GM18870 (cell line): ENCODE measurements around the gene CPNE2.
"Not testable (repeated sequence)": the region's sequence is repeated elsewhere in the genome, so short reads cannot be mapped to it uniquely, and the experiment has no call there.

Experiments
- ATAC-seq: cut with Tn5 transposase; IDR thresholded peaks from one replicate; pipeline ENCODE4 v1.9.1; 2021; ENCODE audit warnings: moderate library complexity; ENCODE audit not compliant: unreplicated experiment

The CPNE2 gene

DNA sequence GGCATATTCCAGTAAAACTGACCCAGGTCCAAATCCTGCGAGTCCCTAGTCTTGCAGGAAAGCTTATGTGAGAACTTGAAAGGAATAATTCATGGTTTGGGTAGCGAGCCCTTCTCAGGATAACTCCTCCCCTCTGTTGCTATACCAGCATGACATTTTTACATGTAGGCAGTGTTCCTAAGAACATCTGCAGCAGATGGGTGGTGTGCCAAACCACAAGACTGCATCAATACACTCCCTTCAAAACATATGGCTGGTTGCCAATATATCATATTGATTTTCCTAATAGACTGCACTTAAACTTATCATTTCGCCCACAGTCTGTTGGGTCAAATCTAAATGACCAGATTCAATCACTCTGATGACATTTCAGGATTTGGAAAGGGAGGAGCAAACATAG, 73.6 kb downstream of the CPNE2 start:
- ATAC-seq: no peak

DNA sequence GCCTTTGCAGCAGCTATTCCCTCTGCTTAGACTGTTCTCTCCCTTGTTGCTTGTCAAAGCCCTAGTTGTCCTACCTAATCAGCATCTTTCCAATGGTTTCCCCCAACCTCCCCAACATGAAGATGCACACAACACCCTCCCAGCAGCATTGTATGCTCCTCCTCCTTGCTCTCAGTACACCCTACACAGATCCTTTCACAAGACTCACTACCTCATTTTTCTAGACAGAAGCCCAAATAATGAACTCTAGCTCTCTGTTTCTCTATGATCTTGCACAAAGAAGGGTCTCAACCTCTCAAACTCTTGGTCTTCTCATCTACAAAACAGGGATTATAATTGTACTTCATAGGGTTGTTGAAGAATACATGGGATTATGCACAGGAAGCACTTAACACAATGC, 74.1 kb downstream of the CPNE2 start:
- ATAC-seq: no peak

DNA sequence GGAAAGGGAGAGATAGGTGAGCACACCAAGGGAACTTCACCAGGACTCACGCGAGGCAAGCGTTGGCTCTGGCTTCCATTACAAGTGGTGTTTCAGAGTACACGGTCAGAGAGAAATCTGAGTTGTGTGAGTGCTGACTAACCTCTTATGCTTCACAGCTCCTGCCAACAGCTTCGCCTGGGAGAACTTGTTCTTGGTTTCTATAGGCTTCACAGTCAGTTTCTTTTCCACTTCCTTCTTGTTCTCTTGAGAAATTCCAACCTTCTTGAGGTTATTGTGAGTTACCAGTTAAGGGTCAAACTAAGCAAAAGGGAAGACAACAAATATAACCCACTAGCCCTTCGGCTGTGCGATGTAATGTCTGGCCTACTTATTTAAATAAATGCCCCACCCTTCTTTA, 74.6 kb downstream of the CPNE2 start:
- ATAC-seq: no peak

DNA sequence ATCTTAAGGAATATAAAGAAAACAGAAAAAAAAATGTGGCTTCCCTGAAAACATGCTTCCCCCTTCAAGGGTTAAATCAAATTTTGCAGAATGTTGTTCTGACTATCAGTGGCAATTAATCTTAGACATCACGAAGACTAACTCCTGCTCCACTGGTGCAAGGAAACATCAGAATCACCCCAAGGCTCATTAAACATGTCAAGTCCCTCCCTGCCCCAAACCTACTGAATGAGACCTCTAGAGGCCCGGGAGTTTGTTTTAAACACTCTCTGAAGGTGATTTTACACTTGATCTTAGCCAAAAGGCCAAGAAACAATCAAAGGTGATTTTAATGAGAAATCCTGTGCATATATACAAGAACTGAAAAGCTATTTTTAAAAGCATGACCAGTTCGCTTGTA, 75.2 kb downstream of the CPNE2 start:
- ATAC-seq: no peak

DNA sequence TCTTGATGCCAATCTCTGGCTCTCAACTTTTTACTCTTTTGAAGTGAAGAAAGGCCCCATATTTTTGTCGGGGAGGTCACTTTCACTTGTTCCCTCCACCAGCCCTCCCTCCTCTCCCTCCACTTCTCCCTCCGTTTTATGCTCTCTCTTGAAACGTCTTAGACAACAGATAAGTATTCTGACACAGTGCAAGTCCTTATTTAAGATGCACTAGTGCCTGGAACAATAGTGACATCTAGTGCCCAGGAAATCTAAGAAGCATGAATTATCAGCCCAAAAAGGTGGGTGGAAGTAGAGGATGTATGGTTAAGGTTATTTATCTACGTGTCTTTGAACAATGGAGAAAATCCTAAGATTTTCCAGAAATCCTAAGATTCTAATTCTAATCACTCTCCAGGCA, 75.6 kb downstream of the CPNE2 start:
- ATAC-seq: no peak

DNA sequence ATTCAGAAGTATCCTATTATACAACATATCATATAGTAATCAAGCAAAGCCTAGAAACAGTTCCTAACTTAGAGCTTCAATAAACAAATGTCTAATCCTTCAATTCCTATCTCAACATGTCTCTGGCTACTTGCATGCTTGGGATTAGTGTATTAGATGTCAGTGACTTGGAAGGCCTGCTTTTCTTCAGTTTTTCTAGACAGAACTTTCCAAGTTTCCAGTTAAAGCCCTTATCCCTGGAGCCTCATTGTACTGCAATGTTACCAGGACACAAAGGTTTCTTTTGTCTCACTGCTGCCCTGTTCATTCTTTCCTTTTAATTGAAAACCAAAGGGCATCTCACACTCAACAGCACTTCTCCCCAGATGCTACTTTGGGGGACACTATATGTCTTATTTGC, 76.9 kb downstream of the CPNE2 start:
- no peak for ATAC-seq

DNA sequence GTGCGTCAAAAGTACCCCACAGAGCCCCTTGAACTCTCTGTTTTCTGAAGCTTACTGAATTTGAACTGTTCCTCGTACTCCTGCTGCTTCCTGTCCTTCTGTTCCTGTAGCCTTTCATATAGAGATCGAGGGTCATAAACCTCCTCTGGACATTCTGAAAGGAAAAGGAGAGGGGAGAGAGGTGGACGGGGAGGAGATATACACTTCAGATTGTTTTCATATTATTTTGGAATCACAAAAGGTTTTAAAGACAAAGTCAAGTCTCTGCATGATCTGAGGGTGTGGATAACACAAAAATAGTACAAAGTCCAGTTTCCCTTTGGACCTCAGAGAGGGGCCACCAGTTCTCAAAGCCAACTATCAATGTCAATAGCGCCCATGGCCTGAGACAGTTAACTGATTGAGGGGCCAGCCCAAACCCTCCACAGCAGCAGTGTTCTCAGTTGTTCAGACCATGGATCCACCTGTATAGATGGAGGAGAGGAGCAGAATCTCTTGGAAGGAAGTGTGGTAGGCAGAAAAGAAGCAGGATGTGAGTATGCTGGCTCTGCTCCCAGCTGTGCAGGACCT, 80.4 kb downstream of the CPNE2 start:
- no peak for ATAC-seq

DNA sequence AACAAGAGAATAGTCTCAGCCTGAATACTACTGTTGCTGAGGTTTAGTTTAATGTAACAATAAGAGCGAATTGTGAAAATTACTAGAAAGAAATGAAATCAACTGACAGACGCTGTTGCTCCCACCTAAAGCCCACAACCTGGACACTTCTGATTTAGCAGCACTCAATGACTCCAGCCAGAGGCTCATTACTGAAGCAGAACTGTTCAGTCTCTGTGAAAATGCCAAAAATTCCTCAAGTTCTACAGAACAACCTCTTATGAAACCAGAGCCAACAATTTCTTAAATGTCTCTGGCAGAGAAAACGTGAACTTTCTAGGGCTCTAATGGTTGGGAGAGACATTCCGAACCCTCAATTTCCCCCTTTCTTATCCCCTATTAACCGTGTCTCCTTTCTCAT, 83.5 kb downstream of the CPNE2 start:
- ATAC-seq: no peak

DNA sequence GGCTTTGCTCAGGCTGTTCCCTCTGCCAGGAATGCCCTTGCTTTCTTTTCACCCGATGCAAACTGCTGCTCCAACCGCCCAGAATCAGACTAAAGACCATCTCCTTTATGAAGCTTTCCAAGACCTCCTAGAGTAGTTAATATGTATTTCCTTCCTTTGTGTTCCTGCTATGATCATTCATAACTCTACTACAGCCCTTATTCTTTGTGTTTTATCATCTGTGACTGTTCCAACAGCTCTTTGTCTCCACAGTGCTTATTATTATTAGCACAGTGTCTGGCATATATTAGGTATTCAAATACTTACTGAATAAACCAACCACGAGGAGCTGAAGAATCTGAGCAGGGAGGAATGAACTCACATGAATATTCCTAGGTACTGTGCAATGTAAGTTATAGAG, 85.8 kb downstream of the CPNE2 start:
- ATAC-seq: no peak

DNA sequence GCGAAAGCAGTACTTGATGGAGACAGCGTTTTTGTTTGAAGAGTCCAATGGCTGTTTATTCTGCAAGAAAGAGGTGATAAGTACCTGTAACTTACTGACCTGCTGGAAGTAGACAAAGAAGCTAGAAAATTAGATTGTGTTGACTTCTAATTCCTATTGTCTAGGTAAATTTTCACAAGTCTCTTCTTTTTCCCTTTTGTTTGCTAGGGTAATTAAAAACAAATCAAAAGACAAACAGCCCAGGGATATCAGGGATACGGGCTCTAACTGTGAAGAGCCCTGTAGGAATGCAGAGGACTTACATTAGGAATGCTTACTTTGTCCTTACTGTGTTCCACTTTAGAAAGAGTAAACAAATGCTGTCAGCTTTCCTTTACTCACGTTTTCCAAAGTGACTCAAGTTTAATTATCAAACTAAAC, 86.4 kb downstream of the CPNE2 start:
- ATAC-seq: no peak

DNA sequence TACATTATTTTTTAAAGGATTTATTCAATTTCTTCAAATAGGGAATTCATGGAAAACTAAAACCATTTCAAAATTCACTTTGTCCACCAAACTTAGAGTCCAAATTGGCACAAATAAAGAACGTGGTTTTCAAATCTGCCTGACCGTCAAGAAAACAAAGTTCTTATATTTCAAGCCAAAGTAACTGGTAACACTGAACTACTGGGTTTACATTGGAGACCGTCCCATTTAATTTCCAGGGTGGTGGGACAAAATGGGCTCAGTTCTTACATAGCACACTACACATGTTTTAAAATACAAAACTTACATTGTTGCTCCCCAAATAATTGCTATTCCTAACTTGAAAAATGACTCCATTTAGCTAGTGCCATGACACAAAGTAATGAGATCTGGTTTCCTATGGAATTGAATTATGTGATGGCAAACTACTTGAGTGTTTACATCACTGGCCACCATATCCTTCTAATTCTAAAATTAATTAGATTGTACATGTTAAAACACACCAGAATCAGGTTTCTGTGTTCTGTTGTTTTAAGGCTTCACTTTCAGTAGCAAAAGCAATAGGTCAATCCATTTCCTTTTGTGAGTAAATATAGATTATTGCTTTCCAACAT, 86.9 kb downstream of the CPNE2 start:
- no peak for ATAC-seq

DNA sequence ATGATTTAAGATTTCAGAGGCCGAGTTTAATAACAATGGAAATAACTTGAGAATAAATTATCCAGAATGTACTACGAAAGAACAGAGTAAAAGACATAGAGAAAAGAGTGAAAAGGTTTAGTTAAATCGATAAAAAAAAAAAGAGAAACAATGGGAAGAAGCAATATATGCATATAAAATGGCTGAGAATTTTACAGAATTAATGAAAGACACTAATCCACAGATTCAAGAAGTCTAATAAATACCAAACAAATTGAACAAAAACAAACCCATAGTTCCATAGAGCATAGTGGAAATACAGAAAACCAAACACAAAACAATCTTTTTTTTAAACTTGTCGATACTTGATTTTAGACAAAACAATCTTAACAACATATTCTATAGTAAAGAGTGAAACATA, 91.7 kb downstream of the CPNE2 start:
- no peak for ATAC-seq

DNA sequence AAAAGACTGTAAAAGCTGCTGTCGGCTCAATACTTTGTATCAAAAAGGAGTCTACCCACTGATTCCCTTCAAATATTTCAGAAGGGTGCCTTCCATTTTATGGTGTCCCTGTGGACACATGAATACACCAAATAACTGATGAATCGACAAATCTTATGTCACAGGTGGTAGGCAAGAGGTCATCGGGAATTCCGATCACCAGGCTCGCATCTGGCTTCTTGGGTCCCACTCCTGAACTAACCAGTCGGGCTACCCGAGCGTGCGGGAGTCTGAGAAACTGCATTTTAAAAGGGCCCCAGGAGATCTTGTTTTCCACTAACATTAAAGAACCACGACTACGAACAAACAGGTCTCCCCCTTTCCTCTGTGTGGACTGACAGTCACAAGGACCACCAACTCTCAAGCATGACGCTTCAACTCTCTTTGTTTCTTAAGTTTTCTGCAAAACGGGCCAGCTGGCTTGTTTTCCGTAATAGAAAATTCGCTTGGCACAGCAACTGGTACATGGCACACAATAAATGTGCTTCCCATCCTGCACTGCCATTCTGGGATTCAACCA, 92.6 kb downstream of the CPNE2 start:
- ATAC-seq: no peak

DNA sequence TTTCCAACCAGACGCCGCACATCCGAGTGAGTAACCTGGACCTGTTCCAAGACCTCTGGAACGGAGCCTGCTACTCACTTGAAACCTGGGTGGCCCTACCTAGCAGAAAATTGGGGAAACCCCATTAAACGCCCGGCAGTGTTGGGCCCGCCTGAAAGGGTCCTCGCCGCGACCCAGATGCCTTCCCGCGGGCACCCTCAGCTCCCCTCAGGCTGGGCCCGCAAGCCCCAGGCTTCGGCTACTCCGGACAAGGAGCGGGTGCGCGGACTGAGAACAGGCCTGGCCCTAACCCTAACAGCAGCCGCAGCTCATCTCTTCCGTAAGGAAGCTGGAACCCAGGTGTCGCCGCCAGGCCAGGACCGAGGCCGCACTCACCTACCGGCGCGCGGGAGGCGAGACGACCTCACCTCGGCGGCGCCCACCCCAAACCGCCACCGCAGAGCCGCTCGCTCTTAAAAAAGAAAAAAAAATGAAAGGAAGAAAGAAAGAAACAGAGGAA, 93.1 kb downstream of the CPNE2 start:
- peak; percentile 45 for ATAC-seq

DNA sequence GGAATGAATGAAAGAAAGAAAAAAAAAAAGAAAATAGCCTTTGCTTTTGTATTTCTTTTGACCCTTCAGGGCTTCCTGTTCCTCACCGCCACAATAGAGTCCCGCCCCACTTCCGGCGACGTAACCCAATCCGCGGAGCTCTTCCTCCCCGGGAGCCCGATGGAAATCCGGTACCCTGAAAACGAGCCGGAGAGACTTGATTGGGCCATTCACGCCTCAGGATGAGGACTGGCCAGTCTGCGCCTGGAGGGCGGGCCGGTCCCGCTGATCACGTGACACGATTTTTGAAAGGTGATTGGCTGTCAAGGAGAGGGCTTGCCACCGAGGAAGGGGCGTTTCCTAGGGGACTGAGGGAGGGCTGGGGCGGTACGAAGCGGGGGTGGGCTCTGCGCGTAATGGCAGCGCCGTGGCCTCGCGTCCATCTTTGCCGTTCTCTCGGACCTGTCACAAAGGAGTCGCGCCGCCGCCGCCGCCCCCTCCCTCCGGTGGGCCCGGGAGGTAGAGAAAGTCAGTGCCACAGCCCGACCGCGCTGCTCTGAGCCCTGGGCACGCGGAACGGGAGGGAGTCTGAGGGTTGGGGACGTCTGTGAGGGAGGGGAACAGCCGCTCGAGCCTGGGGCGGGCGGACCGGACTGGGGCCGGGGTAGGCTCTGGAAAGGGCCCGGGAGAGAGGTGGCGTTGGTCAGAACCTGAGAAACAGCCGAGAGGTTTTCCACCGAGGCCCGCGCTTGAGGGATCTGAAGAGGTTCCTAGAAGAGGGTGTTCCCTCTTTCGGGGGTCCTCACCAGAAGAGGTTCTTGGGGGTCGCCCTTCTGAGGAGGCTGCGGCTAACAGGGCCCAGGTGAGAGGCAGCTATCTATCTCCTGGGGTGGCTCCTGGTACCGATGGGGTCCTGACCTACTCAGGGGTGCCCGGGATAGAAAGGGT, 93.8 kb downstream of the CPNE2 start, which contains the start of the genes PSME3IP1 and RSPRY1:
Gene PSME3IP1, minus strand, starts transcription at position 95 of the 927 bp plus-strand sequence. CDS start 12,185 bp downstream, outside the sequence.
Gene RSPRY1, plus strand, starts transcription at position 385 of the 927 bp plus-strand sequence. CDS start 18,330 bp downstream, outside the sequence.
- ATAC-seq: peak; percentile 87

DNA sequence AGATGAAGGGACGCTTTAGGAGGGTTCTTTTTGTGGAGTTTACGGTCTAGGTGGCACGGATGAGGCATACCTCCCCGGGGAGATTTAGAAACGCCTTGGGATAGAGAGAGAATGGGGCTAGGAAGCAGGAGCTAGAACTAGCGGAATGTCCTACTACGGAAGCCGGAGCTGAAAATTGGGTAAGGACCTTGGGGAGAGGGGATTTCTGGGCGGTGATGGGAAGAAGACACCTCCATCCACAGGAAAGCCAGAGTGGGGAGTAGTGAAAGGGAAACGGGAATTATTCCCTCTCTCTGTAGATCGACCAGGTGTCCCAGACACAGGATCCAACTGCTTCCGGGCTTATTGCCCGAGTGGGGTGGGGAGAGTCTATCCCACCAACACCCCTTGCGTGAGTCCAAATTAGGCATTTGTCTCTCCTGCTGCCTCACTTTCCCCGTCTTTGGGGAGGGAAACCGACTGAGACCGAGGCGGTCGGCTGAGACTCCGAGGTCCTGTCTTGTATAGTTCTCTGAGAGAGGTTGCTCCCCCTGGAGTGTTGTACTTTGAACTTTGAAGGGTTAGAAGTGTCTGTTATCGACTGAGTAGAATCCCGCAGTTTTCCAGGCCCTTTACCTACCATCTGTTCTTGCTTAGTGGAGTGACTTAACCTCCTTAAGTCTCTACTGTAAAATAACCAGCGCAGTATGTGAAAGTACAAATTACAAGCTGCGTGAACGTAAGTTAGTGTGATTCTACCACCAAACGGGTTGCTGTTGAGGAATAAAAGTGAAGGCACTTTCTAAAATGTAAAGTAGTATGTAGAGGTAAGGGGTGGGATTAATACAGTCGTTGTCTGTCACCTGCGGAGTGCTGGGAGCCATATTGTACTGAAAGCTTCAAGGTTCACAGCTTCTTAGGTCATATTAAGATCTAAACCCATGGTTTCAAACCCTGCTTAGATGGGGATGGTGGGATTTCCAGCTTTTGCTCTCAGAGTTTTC, 94.8 kb downstream of the CPNE2 start:
- no peak for ATAC-seq

DNA sequence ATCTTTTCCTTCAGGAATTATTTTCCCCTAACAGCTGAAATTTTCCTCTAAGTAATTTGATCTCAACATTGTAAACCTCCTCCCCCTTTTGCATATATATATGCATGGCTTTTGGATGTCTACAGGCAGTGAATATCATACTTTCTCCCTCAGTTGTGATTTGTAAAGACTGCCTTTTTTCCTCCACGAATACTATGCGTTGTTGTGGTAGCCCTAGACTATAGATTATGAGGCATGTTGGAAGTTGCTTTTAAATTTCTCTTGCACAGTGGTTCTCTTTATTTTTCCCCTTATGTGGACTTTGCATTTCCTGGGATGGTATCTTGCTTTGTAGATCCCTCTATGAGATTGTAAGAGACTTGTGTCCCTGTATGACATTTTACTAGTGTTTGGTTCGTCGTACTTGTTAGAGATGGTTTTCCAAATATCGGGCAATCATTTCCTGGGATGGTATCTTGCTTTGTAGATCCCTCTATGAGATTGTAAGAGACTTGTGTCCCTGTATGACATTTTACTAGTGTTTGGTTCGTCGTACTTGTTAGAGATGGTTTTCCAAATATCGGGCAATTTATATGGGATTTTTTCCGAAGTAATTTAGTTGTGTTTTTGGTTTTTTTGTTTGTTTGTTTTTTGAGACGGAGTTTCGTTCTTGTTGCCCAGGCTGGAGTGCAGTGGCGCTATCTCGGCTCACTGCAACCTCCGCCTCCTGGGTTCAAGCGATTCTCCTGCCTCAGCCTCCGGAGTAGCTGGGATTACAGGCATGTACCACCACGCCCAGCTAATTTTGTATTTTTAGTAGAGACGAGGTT, 95.7 kb downstream of the CPNE2 start:
- ATAC-seq: not testable (repeated sequence)

DNA sequence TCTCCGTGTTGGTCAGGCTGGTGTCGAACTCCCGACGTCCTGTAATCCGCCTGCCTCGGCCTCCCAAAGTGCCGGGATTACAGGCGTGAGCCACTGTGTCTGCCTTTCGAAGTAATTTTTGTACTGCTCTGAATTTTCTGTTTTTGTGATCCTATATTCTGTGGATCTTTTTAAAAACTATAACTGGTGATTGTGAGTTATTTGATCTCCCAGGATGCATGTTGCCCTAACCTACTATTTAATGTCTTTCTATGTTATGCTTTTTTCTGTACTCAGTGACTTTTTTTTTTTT, 96.3 kb downstream of the CPNE2 start:
- ATAC-seq: no peak

DNA sequence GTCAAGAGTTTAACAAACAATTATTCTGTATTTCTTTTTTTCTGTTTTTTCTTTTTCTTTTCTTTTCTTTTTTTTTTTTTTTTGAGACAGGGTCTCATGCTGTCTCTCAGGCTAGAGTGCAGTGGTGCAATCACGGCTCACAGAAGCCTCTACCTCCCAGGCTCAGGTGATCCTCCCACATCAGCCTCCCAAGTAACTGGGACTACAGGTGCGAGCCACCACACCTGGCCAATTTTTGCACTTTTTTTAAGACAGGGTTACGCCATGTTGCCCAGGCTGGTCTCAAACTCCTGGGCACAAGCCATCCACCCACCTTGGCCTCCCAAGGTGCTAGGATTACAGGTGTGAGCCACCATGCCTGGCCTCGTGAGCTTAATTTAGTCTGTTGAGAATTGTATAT, 97.1 kb downstream of the CPNE2 start:
- not testable (repeated sequence) for ATAC-seq
